Nephron (organoid): Measurements from ENCODE around the gene MACROD2.
A peak's percentile ranks its signal among the peaks of the same experiment; 100 is the strongest.

Experiments used
- H3K27ac Mint-ChIP-seq, 3 experiments: 2 replicates each; pipeline ENCODE4 v1.8.0; 2020; ENCODE audit warnings: mixed read lengths in 3 of 3, mild to moderate bottlenecking in 2 of 3, moderate library complexity in 1 of 3
- H3K27me3 Mint-ChIP-seq: 2 replicates; pipeline ENCODE4 v1.8.0; 2021; ENCODE audit warnings: low read depth, mild to moderate bottlenecking, moderate library complexity, mixed read lengths
- H3K36me3 Mint-ChIP-seq: 2 replicates; pipeline ENCODE4 v1.8.0; 2020; ENCODE audit warnings: low read depth, mixed read lengths
- H3K4me1 Mint-ChIP-seq: 2 replicates; pipeline ENCODE4 v1.8.0; 2020; ENCODE audit warnings: mixed read lengths
- H3K4me3 Mint-ChIP-seq, 3 experiments: 2 replicates each; pipeline ENCODE4 v1.8.0; 2020; ENCODE audit warnings: mild to moderate bottlenecking in 3 of 3, mixed read lengths in 3 of 3, moderate library complexity in 2 of 3
- H3K9me3 Mint-ChIP-seq: 2 replicates; pipeline ENCODE4 v1.8.0; 2020; ENCODE audit warnings: mixed read lengths
- TF ChIP-seq, protein P1 (sequence below), 3 experiments: fragments of 200-600 bp; sonication (generic); IDR thresholded peaks; one replicate each; pipeline ENCODE4 v1.5.0; 2021; ENCODE audit warnings: antibody characterized with exemption in 3 of 3; ENCODE audit not compliant: unreplicated experiment in 3 of 3

The MACROD2 gene

DNA sequence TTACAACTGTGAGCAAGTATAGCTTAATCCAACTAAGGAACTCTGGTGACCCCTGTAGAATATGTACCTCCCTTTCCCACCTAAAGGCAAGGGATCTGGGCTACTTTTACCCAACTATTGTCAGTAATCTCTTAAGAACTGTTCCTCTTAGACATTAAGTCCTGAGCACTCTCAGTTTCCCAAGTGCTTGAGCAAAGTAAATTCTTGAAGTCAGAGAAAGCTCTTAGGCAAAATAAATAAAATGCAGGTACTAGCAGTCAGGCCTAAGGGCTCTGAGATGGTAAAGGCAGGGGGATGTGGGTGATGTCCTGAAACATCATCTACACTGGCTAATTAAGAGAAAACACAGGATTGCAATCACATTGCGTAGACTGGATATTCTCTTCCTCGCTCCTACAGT is 788.5 kb downstream of the MACROD2 start:
- Mint-ChIP-seq H3K27ac (no peak overlapping the region), H3K9me3 (no peaks in the 10 kb centered on the region), H3K27me3 (no peaks in the 10 kb centered on the region), H3K36me3 (no peaks in the 10 kb centered on the region), H3K4me1 (no peaks in the 10 kb centered on the region), H3K4me3 (no peak overlapping the region)
- TF ChIP-seq, protein P1, sequence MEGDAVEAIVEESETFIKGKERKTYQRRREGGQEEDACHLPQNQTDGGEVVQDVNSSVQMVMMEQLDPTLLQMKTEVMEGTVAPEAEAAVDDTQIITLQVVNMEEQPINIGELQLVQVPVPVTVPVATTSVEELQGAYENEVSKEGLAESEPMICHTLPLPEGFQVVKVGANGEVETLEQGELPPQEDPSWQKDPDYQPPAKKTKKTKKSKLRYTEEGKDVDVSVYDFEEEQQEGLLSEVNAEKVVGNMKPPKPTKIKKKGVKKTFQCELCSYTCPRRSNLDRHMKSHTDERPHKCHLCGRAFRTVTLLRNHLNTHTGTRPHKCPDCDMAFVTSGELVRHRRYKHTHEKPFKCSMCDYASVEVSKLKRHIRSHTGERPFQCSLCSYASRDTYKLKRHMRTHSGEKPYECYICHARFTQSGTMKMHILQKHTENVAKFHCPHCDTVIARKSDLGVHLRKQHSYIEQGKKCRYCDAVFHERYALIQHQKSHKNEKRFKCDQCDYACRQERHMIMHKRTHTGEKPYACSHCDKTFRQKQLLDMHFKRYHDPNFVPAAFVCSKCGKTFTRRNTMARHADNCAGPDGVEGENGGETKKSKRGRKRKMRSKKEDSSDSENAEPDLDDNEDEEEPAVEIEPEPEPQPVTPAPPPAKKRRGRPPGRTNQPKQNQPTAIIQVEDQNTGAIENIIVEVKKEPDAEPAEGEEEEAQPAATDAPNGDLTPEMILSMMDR (IDR thresholded peaks at IDR 0.05; ENCODE audit: unreplicated experiment in 3 of 3): no peak

DNA sequence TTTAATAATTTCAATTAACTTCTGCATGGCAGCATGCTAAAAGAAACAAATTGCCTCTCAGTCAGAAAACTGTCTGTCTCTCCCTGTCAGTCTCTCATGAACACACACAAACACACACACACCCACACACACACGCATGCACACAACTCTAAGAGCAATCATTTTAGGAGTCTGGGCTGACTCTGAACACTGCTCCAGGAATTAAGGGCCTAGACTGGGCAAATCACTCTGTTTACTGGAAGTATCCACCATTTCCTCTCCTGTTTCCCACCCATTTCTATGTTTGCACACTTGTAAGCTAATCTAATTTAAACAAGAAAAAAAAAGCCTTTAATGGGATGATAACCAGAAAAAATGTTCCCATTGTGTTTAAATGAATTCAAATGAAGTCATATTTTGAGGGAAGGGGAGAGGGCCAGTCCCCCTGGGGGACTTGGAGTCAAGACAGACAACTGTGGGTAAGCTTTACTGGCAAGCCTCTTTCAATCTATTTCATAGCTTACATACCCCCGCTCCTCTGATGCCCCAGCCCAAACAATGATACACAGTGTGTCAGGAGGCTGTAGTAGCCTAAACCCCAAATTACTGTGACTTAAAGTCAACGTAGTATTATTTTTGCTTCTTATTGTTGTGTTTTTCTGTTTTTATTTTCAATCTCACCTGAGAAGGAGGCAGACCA is 789.9 kb downstream of the MACROD2 start:
- H3K27ac Mint-ChIP-seq: no peak overlapping the region
- H3K36me3 Mint-ChIP-seq: no peaks in the 10 kb centered on the region
- no peak overlapping the region for H3K4me3 Mint-ChIP-seq
- H3K4me1 Mint-ChIP-seq: no peaks in the 10 kb centered on the region
- H3K9me3 Mint-ChIP-seq: no peaks in the 10 kb centered on the region
- no peaks in the 10 kb centered on the region for H3K27me3 Mint-ChIP-seq
- TF ChIP-seq, protein P1 (IDR thresholded peaks at IDR 0.05; ENCODE audit: unreplicated experiment in 3 of 3): no peak

DNA sequence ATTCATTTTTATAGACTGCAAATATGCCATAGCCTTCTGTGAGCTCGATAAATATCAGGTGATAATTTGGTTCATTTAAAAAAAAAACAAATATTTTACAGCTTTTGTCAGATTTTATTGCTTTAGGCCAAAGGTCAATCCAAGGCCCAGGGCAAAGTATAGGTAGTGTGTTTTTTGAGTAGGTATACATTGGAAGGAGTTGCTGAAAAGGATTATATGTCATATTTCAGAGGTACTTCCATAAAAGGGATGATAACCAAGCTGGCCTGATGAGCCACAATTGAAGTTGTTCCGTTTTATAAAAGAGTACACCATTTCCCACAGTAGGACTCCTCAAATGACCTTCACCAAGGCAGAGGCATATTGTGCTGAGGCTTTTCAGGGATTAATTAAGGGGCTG is 794.9 kb downstream of the MACROD2 start:
- H3K4me1 Mint-ChIP-seq: no peaks in the 10 kb centered on the region
- TF ChIP-seq, protein P1 (IDR thresholded peaks at IDR 0.05; ENCODE audit: unreplicated experiment in 3 of 3): no peak
- H3K27ac Mint-ChIP-seq: no peak overlapping the region
- H3K27me3 Mint-ChIP-seq: no peaks in the 10 kb centered on the region
- H3K9me3 Mint-ChIP-seq: no peaks in the 10 kb centered on the region
- H3K36me3 Mint-ChIP-seq: no peaks in the 10 kb centered on the region
- no peak overlapping the region for H3K4me3 Mint-ChIP-seq

DNA sequence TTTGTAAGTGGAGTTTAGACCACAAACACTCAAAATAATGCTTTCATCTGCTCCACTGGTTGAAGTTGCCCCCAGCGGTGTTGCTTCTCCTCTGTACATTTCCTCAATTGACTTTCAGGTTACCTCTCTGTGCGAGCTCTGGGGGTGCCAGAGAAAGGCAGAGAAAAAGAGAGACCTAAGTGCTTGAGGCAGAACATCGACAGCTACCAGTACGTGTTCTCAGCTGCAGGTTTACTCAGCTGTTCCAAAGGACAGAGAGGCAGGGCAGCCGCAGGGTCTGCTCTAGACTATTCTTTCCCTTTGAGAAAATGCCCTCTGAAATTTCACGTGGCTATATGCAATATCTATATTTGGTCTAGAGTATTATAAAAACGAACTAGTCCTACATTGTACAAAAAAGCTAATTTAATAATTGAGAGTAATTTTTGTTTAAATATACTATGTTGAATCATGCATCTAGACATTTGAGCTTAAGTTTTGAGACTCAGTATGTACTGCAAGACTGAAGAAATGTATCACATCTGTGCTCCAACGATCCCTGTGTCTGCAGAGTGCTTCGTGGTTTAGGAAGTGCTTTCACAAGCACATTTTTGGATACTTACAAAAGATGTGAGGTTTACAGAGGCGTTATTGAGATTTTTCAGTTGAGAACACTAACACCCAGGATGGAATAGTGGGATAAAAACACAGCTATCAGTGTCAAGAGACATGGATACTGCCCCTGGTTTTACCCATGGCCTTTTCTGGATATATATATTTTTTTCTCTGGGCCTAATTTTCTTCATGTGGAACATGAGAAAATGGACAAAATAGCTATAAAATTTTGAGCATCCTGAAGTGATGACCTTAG is 795.7 kb downstream of the MACROD2 start:
- Mint-ChIP-seq H3K27me3 (no peaks in the 10 kb centered on the region), H3K27ac (no peak overlapping the region), H3K9me3 (no peaks in the 10 kb centered on the region), H3K4me3 (no peak overlapping the region), H3K4me1 (no peaks in the 10 kb centered on the region), H3K36me3 (no peaks in the 10 kb centered on the region)
- TF ChIP-seq, protein P1 (IDR thresholded peaks at IDR 0.05; ENCODE audit: unreplicated experiment in 3 of 3): no peak

DNA sequence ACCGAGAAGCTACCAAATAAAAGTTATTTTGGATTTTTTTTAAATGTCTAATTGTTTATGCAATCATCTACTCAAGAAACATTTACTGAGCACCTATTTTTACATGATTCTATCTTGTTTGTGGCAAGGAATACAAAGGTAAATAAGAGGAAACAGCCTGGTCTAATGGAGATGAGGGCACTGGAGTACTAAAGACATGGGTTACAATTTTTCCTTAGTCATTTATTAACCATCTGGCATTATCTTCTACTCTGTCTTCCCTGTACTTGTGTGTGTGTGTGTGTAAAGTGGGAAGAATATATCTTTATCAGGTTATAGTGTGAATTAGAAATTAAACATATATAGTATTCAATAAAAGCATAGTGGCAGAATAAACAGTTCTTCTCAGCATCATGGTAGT is 797.6 kb downstream of the MACROD2 start:
- Mint-ChIP-seq H3K4me1 (no peaks in the 10 kb centered on the region), H3K27ac (peak overlapping the region in 2 of 3 experiments; percentile 23 to 43), H3K9me3 (no peaks in the 10 kb centered on the region), H3K36me3 (no peaks in the 10 kb centered on the region), H3K27me3 (no peaks in the 10 kb centered on the region), H3K4me3 (no peak overlapping the region)
- TF ChIP-seq, protein P1 (IDR thresholded peaks at IDR 0.05; ENCODE audit: unreplicated experiment in 3 of 3): no peak
